Keratinocyte (primary cell): ENCODE measurements around the gene RBM3.

ENCODE experiments used
- EZH2 ChIP-seq: IDR thresholded peaks from one replicate; pipeline ENCODE4 v1.6.1; 2012; ENCODE audit warnings: inconsistent platforms, mild to moderate bottlenecking, low read length, moderate library complexity
- TF ChIP-seq, protein P1 (sequence below), 3 experiments: IDR thresholded peaks in 1 of 3; conservative IDR thresholded peaks in 1 of 3; optimal IDR thresholded peaks in 1 of 3; 2 replicates in 2 of 3; 3 replicates in 1 of 3; pipeline versions ENCODE3 to v1.5.1; 2011; ENCODE audit warnings: low read length in 3 of 3, mild to moderate bottlenecking in 3 of 3, moderate library complexity in 2 of 3, control low read depth in 1 of 3, inconsistent platforms in 1 of 3; ENCODE audit not compliant: insufficient read depth in 2 of 3; ENCODE audit errors: extremely low read depth in 1 of 3

GRCh38 chrX:48541140-48541814 lies 33.0 kb upstream of the RBM3 start:
- TF ChIP-seq, protein P1, sequence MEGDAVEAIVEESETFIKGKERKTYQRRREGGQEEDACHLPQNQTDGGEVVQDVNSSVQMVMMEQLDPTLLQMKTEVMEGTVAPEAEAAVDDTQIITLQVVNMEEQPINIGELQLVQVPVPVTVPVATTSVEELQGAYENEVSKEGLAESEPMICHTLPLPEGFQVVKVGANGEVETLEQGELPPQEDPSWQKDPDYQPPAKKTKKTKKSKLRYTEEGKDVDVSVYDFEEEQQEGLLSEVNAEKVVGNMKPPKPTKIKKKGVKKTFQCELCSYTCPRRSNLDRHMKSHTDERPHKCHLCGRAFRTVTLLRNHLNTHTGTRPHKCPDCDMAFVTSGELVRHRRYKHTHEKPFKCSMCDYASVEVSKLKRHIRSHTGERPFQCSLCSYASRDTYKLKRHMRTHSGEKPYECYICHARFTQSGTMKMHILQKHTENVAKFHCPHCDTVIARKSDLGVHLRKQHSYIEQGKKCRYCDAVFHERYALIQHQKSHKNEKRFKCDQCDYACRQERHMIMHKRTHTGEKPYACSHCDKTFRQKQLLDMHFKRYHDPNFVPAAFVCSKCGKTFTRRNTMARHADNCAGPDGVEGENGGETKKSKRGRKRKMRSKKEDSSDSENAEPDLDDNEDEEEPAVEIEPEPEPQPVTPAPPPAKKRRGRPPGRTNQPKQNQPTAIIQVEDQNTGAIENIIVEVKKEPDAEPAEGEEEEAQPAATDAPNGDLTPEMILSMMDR (optimal IDR thresholded peaks at IDR 0.05 in 1 of 3, IDR thresholded peaks at IDR 0.05 in 1 of 3, conservative IDR thresholded peaks at IDR 0.05 in 1 of 3; ENCODE audit: extremely low read depth in 1 of 3, insufficient read depth in 2 of 3, low read length in 3 of 3): no peak
- no peak for TF ChIP-seq EZH2
